Common myeloid progenitor, CD34-positive (primary cell): Measurements from ENCODE around the gene TMEM219.

Experiments used
- CTCF ChIA-PET: fragments of 350-600 bp; sonication (Branson Sonifier 250); formaldehyde crosslinking; loops from one replicate; lab custom pipeline; 2021; ENCODE audit warnings: antibody characterized with exemption; lab: Charles Lee
- POLR2A ChIA-PET: fragments of 350-600 bp; sonication (Branson Sonifier 250); formaldehyde crosslinking; loops from one replicate; lab custom pipeline; 2021; ENCODE audit warnings: antibody characterized with exemption; lab: Charles Lee
- DNase-seq, 3 donors: peaks; one replicate each; pipeline versions ENCODE4 v3.0.0 to v3.0.0-alpha.2; 2013
- H3K27ac ChIP-seq, 2 experiments: 1 replicate in 1 of 2; 2 replicates in 1 of 2; pipeline ENCODE4 v1.7.0; 2013; ENCODE audit warnings: inconsistent platforms in 2 of 2, low read length in 2 of 2, mild to moderate bottlenecking in 2 of 2, low read depth in 1 of 2, moderate library complexity in 1 of 2; ENCODE audit not compliant: severe bottlenecking in 2 of 2, insufficient read depth in 1 of 2, poor library complexity in 1 of 2
- H3K27me3 ChIP-seq, 5 experiments: replicated peaks in 2 of 5; 1 replicate in 3 of 5; 2 replicates in 2 of 5; pipeline versions ENCODE4 v1.6.1 to v1.7.0; 2013; ENCODE audit warnings: low read length in 4 of 5, mild to moderate bottlenecking in 2 of 5, moderate library complexity in 2 of 5, inconsistent platforms in 1 of 5; ENCODE audit not compliant: insufficient read depth in 5 of 5, control insufficient read depth in 4 of 5
- H3K36me3 ChIP-seq, 4 experiments: 1 replicate in 2 of 4; 2 replicates in 2 of 4; pipeline versions ENCODE4 v1.6.1 to v1.7.0; 2013; ENCODE audit warnings: low read length in 3 of 4, control low read depth in 1 of 4, mild to moderate bottlenecking in 1 of 4; ENCODE audit not compliant: control insufficient read depth in 4 of 4, insufficient read depth in 4 of 4
- H3K4me1 ChIP-seq, 4 experiments: 1 replicate in 3 of 4; 2 replicates in 1 of 4; pipeline versions ENCODE4 v1.6.1 to v1.7.1; 2013; ENCODE audit warnings: low read length in 3 of 4, mild to moderate bottlenecking in 3 of 4, control low read depth in 1 of 4, inconsistent platforms in 1 of 4, moderate library complexity in 1 of 4; ENCODE audit not compliant: control insufficient read depth in 4 of 4, insufficient read depth in 4 of 4; ENCODE audit errors: control extremely low read depth in 1 of 4
- H3K4me3 ChIP-seq, 7 experiments: 1 replicate in 4 of 7; 2 replicates in 3 of 7; pipeline versions ENCODE4 v1.5.1 to v1.7.0; 2013; ENCODE audit warnings: mild to moderate bottlenecking in 7 of 7, low read length in 6 of 7, moderate library complexity in 6 of 7, inconsistent platforms in 2 of 7, low read depth in 2 of 7, control low read depth in 1 of 7; ENCODE audit not compliant: insufficient read depth in 4 of 7, control insufficient read depth in 1 of 7; ENCODE audit errors: extremely low read depth in 1 of 7
- H3K9me3 ChIP-seq, 5 experiments: 1 replicate in 4 of 5; 2 replicates in 1 of 5; pipeline versions ENCODE4 v1.6.1 to v1.7.1; 2013; ENCODE audit warnings: low read length in 4 of 5, mild to moderate bottlenecking in 2 of 5, inconsistent platforms in 1 of 5, low read depth in 1 of 5, moderate library complexity in 1 of 5; ENCODE audit not compliant: control insufficient read depth in 4 of 5, insufficient read depth in 2 of 5; ENCODE audit errors: control extremely low read depth in 1 of 5
- WGBS: methylation state at CpG from one replicate; pipeline ENCODE4 v1.1.5; 2013; ENCODE audit not compliant: insufficient coverage; 5-methylcytosine and 5-hydroxymethylcytosine counted together

The TMEM219 gene

GRCh38 chr16:30003670-30004423, 42.0 kb downstream of the TMEM219 start:
- Histone ChIP-seq H3K27ac (peak overlapping the region in 1 of 2 experiments; percentile 14), H3K9me3 (no peaks in the 10 kb centered on the region), H3K4me1 (peaks cover 0 to 18% (median 15%) of the 10 kb centered on the region in 4 experiments), H3K27me3 (peaks cover 0 to 2% (median 0%) of the 10 kb centered on the region in 5 experiments), H3K4me3 (no peak overlapping the region), H3K36me3 (peaks cover 0 to 49% (median 29%) of the 10 kb centered on the region in 4 experiments)
- POLR2A ChIA-PET = no interaction called here
- DNase-seq = no peak
- CTCF ChIA-PET = interaction anchor here (0.6 to 1.8 kb wide), 10 partner anchors 14 to 305 kb away, joined by 3 to 6 read pairs (median 4); partner anchors contain the start of genes KCTD13, TAOK2 and TLCD3B
- 93% methylated on average over 17 of the region's 17 CpGs for WGBS

- Histone ChIP-seq H3K9me3 (no peaks in the 10 kb centered on the region), H3K4me3 (no peak overlapping the region), H3K27ac (peak overlapping the region in 1 of 2 experiments; percentile 14), H3K36me3 (peaks cover 0 to 44% (median 26%) of the 10 kb centered on the region in 4 experiments), H3K27me3 (peaks cover 0 to 7% (median 2%) of the 10 kb centered on the region in 5 experiments), H3K4me1 (peaks cover 0 to 18% (median 15%) of the 10 kb centered on the region in 4 experiments)
- ChIA-PET CTCF (interaction anchor here (0.6 to 1.8 kb wide), 11 partner anchors 13 to 305 kb away, joined by 3 to 6 read pairs (median 4); partner anchors contain the start of genes KCTD13, TAOK2 and TLCD3B), POLR2A (no interaction called here)
- 58% methylated on average over 11 of the region's 19 CpGs for WGBS
- no peak for DNase-seq
These were observed 42.5 kb downstream of the TMEM219 start for GRCh38 chr16:30004424-30004776.

GRCh38 chr16:30004811-30005242, 42.9 kb downstream of the TMEM219 start:
- ChIA-PET POLR2A (no interaction called here), CTCF (interaction anchor here (0.7 to 1.8 kb wide), 11 partner anchors 13 to 306 kb away, joined by 3 to 6 read pairs (median 4); partner anchors contain the start of genes KCTD13, TAOK2 and TLCD3B)
- Histone ChIP-seq H3K4me1 (peaks cover 0 to 18% (median 15%) of the 10 kb centered on the region in 4 experiments), H3K9me3 (no peaks in the 10 kb centered on the region), H3K27me3 (peaks cover 0 to 11% (median 2%) of the 10 kb centered on the region in 5 experiments), H3K4me3 (peak overlapping the region in 2 of 7 experiments; percentile 10 to 11), H3K27ac (no peak overlapping the region), H3K36me3 (peaks cover 0 to 40% (median 22%) of the 10 kb centered on the region in 4 experiments)
- DNase-seq = peak in 2 of 3 donors; percentile 43 to 57
- 13% methylated on average over 8 of the region's 11 CpGs for WGBS

GRCh38 chr16:30005341-30006094, 43.6 kb downstream of the TMEM219 start:
- H3K27ac ChIP-seq = no peak overlapping the region
- WGBS = 78% methylated on average over 23 of the region's 35 CpGs

DNA sequence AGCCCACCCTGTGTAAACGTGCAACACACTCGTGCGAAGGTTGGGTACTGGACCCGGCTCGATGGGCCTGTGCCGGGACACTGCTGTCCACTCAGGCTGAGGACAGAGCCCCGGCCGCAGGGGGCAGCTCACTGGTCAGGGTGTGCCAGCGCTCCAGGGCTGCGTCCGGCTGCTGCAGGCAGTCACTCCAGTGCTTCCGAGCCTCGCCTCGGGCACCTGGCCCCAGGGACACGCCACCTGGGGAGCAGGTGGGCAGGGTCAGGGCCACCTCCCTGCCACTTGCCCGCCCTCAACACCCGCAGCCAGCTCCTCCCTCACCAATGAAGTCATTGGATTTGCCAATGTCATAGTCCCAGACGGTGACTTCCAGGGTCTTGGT, 44.2 kb downstream of the TMEM219 start:
- H3K4me3 ChIP-seq = no peak overlapping the region
- WGBS = 94% methylated on average over 17 of the region's 18 CpGs
- CTCF ChIA-PET = interaction anchor here (0.6 to 1.5 kb wide), 13 partner anchors 9 to 414 kb away, joined by 3 to 6 read pairs (median 3); partner anchors contain the start of gene INO80E
- no peak overlapping the region for H3K27ac ChIP-seq
- no peaks in the 10 kb centered on the region for H3K9me3 ChIP-seq
- DNase-seq = no peak
- H3K36me3 ChIP-seq = peaks cover 0 to 37% (median 12%) of the 10 kb centered on the region in 4 experiments
- POLR2A ChIA-PET = no interaction called here
- peaks cover 0 to 29% (median 24%) of the 10 kb centered on the region in 4 experiments for H3K4me1 ChIP-seq
- H3K27me3 ChIP-seq = peaks cover 0 to 22% (median 6%) of the 10 kb centered on the region in 5 experiments

More at GRCh38 chr16:30005341-30006094, 43.6 kb downstream of the TMEM219 start:
- ChIA-PET CTCF (interaction anchor here (0.8 to 1.8 kb wide), 13 partner anchors 9 to 185 kb away, joined by 3 to 6 read pairs (median 4); partner anchors contain the start of genes INO80E, KCTD13, TAOK2 and TLCD3B), POLR2A (interaction anchor here (0.5 kb wide), 1 partner anchor 286 kb away, joined by 3 read pairs; no protein-coding TSS in a partner anchor)
- no peaks in the 10 kb centered on the region for H3K9me3 ChIP-seq
- H3K4me3 ChIP-seq = no peak overlapping the region
- H3K4me1 ChIP-seq = peaks cover 0 to 23% (median 19%) of the 10 kb centered on the region in 4 experiments
- peaks cover 0 to 37% (median 16%) of the 10 kb centered on the region in 4 experiments for H3K36me3 ChIP-seq
- H3K27me3 ChIP-seq = peaks cover 0 to 18% (median 6%) of the 10 kb centered on the region in 5 experiments
- peak; percentile 49 to 72 (median 69) for DNase-seq

DNA sequence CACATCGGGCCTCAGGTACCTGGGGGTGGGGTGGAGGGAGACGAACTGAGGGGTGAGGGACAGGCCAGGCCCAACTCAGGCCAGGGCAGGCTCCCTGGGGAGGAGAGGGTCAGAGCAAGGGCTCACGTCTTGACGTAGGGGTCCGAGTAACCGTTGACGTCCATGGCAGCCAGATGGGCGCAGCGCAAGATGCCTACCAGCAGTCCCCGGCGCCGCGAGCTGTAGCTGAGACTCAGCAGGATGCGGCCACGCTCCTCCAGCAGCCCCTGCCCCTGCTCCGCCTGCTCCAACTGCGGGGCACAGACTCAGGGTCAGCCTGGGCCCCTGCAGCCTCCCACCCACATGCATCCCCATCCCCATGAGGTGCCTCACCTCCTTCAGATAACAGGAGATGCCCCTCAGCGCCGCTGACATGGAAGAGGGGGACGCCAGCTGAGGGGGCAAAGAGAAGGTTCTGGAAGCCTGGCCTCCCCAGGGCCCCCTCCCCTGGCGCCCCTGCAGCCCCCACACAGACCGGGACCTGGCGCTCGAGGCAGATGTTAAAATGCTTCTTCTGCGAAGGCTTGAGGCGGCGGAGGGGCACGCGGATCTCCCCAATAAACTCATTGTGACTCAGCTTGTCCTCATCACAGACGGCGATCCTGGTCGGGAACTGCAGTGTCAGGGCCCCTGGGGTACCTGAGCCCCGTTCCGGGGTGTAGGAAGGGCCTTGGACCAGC, 44.9 kb downstream of the TMEM219 start:
- no peak overlapping the region for H3K4me3 ChIP-seq
- DNase-seq = no peak
- H3K4me1 ChIP-seq = peaks cover 0 to 35% (median 28%) of the 10 kb centered on the region in 4 experiments
- CTCF ChIA-PET = interaction anchor here (0.6 to 1.5 kb wide), 12 partner anchors 10 to 413 kb away, joined by 3 to 6 read pairs (median 3); partner anchors contain the start of genes INO80E and MVP
- POLR2A ChIA-PET = no interaction called here
- peaks cover 0 to 33% (median 9%) of the 10 kb centered on the region in 4 experiments for H3K36me3 ChIP-seq
- H3K27ac ChIP-seq = no peak overlapping the region
- WGBS = 97% methylated on average over 21 of the region's 34 CpGs
- H3K27me3 ChIP-seq = peaks cover 0 to 28% (median 6%) of the 10 kb centered on the region in 5 experiments
- H3K9me3 ChIP-seq = no peaks in the 10 kb centered on the region
